ENCODE results near the gene ADIPOR2. TPM values are rescaled to one million over a fixed set of nuclear protein-coding genes. Genes with fewer than 3 reads are reported as not detected.
A peak's percentile ranks its signal among the peaks of the same experiment; 100 is the strongest.
"Not testable (repeated sequence)": the region's sequence is repeated elsewhere in the genome, so short reads cannot be mapped to it uniquely, and the experiment has no call there.

Gene ADIPOR2
- total RNA-seq, 1 experiment from 2014 or later, result 33.9 TPM

DNA sequence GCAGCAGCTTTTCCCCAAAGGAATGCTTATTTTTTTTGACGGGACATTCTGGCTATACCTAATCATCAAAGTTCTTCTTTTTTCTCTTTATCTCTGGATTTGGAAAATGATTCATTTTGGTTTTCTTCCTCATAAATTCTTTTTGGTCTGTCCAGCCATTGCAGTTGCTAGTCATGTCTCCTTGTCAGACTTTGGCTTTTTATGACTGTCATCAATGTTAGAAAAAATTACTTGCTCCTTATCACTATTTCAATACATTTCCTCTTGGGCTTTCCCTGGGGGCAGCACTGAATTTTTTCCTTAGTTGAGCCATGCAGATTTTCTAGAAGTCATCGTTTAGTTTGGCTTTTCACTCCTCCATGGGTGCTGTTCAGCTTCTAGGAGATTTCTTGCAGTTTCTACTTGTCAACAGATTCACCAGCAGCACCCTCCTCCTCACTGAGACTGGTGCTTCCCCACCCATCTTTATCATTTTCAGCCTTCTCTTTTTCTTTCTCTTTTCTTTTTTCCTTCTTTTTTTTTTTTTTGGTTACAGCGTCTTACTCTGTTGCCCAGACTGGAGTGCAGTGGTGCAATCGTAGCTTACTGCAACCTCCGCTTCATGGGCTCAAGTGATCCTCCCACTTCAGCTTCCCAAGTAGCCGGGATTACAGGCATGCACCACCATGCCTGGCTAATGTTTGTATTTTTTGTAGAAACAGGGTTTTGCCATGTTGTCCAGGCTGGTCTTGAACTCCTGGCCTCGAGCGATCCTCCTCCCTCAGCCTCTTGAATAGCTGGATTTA is 5.2 kb downstream of the ADIPOR2 start:
- in situ Hi-C loops (cut with HindIII; ENCODE audit: low pct_unique_long_range_greater_than_20kb, low sequenced_read_pairs), result no loop called here
- no peak for DNase-seq (ENCODE audit: low read depth)

- no peak for DNase-seq (ENCODE audit: low read depth)
- in situ Hi-C loops (cut with HindIII; ENCODE audit: low pct_unique_long_range_greater_than_20kb, low sequenced_read_pairs), result no loop called here
Measured at GRCh38 chr12:1696800-1697199, 5.9 kb downstream of the ADIPOR2 start.

DNA sequence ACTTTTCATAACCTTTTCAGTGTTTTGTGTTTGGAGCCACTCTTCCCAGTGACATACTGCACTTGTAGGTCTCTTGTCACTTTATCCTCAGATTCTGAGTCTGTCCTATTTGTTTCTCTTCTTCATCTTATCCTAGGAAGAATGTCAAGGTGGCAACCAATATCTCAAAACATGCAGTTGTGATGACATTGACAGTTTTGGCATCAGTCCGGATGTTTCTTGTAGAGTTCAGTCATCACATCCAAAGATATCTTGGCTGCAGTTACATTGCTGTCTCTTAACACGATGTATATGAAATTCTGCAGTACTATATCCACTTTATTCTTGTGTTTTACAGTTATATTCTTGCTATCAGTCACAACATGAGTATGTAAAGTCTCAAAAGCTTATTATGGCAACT is 6.4 kb downstream of the ADIPOR2 start:
- DNase-seq (ENCODE audit: low read depth), result no peak
- in situ Hi-C loops (cut with HindIII; ENCODE audit: low pct_unique_long_range_greater_than_20kb, low sequenced_read_pairs), result no loop called here

DNA sequence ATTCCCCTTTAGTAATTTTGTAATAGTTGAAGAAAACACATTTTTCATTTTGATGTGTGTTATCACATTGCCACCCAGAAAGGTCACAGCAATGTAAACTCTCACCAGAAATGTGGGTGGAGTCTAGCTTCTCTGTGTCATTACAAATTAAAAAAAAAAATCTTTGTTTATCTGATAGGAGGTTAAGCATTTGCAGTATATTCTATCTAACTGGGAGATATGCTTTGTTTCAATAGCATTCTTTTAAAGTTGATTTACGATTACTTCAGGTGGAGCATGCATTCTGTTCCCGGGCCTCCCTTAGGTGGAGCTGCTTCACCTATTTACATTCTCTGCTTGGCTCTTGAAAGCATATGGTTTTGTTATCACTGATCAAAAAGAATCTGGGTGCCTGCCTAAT is 7.8 kb downstream of the ADIPOR2 start:
- DNase-seq (ENCODE audit: low read depth), result peak; percentile 5
- in situ Hi-C loops (cut with HindIII; ENCODE audit: low pct_unique_long_range_greater_than_20kb, low sequenced_read_pairs), result no loop called here

DNA sequence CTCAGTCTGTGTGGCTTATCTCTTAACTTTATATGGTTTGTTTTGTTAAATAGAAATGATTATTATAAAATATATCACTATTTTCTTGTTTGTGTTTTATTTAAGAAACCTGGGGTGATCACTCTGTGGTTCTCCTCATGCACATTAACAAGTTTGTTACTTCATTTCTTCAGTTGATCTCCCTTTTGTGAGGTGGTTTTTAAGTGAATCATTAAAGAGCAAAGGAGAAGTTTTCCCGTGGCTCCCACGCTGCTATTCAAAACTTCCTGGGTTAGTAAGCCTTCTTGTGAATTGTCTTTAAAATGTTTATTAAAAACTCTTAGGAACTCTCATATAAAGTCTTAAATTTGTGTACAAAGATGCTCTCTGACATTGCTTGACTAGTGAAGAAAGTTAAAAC is 11.8 kb downstream of the ADIPOR2 start:
- in situ Hi-C loops (cut with HindIII; ENCODE audit: low pct_unique_long_range_greater_than_20kb, low sequenced_read_pairs), result no loop called here

DNA sequence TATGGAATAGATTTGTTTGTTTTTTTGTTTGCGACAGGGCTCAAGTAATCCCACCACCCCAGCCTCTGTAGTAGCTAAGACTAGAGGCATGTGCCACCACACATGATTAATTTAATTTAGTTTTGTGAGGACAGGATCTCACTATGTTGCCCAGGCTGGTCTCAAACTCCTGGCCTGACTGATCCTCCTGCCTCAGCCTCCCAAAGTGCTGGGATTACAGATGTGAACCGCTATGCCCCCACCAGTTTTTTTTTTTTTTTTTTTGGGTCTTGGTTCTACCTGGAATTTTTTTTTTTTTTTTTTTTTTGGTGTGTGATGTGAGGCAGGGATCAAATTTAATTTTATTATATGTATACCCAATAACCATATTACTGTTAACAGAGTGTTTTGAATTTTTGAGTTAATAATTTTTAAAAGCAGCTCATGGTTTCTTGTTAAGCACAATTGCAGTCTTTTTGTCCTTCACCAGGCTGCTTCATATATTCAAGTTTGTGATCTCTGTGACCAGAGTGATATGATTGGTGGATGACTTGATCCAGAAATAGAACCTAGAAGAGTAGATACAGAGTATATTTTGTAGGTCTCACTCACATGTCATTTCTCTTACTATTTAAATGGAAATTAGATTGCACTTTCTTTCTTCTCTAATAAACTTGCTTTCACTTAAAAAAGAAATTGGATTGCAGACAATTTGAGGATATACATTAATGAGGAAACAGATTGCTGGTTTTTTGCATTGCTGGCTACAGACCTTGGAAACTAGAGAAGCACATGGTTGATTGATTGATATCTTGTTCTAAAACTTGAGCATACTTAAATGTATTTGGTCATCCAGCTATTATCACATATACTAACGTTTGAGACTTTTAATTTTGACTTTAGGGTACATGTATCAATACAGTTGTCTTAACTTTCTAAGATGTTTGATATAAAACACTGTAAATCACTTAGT is 13.2 kb downstream of the ADIPOR2 start:
- DNase-seq (ENCODE audit: low read depth), result no peak
- in situ Hi-C loops (cut with HindIII; ENCODE audit: low pct_unique_long_range_greater_than_20kb, low sequenced_read_pairs), result no loop called here

More for the DNA sequence above, 11.8 kb downstream of the ADIPOR2 start:
- DNase-seq (ENCODE audit: low read depth), result no peak

DNA sequence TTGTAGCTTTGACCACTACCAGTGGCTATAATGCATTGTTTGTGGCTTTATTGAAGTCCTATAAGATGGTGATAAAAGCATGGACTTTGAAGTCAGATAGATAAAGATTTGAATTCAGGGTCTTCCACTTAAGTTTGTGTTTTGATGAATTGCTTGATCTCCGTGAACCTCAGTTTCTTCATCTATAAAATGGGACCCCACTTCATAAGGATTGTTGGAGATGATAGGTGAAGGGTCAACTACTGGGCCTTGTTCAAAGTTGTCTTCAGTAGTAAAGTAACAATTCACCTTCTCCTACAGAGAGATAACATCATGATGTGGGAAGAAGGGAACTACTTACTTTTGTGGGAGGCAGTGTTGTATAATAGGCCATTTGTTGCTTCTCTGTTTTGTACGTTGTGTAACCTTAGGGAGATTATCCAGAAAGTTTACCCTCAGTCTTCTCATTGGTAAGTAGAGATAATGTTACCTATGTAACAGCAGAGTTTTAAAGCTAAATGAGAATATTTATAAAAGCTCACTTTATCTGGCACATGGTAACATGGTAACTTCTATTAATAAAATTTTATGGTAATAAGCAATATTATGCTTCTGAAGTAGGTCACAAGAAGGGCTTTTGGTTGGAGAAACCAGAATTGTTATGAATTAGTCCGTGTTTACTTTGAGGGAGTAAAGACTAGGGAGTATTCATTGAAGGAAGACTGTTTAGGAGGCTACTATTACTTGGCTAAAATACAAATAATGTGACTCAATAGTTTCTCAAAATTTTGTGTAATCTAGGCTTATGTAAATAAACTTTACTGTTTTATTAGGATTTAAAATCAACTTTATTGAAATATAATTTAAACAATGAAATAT is 15.1 kb downstream of the ADIPOR2 start:
- DNase-seq (ENCODE audit: low read depth), result no peak

GRCh38 chr12:1706632-1706980 is 15.7 kb downstream of the ADIPOR2 start:
- no peak for DNase-seq (ENCODE audit: low read depth)
- in situ Hi-C loops (cut with HindIII; ENCODE audit: low pct_unique_long_range_greater_than_20kb, low sequenced_read_pairs), result no loop called here

More for the DNA sequence above, 15.1 kb downstream of the ADIPOR2 start:
- in situ Hi-C loops (cut with HindIII; ENCODE audit: low pct_unique_long_range_greater_than_20kb, low sequenced_read_pairs), result no loop called here

DNA sequence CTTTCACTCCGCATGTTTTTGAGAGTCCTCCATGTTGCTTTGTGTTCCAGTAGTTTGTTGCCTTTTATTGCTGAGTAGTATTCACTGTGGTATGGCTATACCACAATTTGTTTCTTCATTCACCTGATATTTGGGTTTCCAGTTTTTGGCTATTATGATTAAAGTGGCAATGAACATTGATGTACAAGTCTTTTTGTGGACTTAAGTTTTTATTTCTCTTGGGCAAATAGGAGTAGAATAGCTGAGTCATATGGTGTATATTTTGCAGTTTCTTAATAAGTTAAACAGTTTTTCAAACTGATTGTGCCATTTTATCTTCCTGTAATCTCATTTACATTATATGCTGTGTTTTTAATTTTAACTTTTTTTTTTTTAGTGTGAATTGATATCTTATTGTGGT is 16.2 kb downstream of the ADIPOR2 start:
- in situ Hi-C loops (cut with HindIII; ENCODE audit: low pct_unique_long_range_greater_than_20kb, low sequenced_read_pairs), result no loop called here
- no peak for DNase-seq (ENCODE audit: low read depth)

DNA sequence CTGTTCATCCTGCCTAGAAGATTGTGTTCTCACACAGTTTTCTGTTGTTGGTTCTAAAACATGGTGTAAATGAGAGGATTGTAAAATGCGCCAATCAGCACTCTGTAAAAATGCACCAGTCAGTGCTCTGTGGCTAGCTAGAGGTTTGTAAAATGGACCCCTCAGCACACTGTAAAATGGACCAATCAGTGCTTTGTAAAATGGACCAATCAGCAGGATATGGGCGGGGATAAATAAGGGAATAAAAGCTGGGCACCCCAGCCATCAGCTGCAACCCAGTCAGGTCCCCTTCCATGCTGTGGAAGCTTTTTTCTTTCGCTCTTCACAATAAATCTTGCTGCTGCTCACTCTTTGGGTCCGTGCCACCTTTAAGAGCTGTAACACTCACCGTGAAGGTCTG is 19.1 kb downstream of the ADIPOR2 start:
- in situ Hi-C loops (cut with HindIII; ENCODE audit: low pct_unique_long_range_greater_than_20kb, low sequenced_read_pairs); DNase-seq (ENCODE audit: low read depth): not testable (repeated sequence)

GRCh38 chr12:1710870-1711269 is 20.0 kb downstream of the ADIPOR2 start:
- DNase-seq (ENCODE audit: low read depth); in situ Hi-C loops (cut with HindIII; ENCODE audit: low pct_unique_long_range_greater_than_20kb, low sequenced_read_pairs): not testable (repeated sequence)

DNA sequence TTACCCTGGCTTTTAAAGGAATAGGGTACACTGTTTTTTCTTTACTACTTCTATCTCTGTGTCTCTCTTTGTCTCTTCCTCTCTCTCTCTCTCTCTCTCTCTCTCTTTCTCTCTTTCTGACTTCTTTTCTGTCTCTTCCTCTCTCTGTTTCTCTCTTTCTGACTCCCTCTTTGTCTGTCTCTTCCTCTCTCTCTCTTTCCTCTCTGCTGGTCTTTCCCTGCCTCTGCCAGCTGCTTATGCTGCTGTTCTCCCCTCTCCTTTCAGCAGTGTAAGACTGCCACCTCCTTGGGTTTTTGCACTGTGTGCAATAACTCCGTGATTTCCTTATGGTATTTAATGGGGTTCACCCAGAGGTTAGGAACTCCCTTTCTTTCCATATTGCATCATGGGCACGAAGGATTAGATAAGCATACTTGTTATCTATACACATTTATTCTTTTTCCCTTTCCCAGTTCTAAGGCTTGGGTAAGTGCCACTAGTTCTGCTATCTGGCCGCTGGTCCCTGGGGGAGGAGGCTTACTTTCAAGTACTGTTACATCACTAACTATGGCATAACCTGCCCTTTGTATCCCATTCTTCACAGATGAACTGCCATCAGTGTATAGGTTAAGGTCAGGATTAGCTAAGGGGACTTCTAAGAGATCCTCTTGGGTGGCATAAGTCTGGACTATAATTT is 20.8 kb downstream of the ADIPOR2 start:
- DNase-seq (ENCODE audit: low read depth); in situ Hi-C loops (cut with HindIII; ENCODE audit: low pct_unique_long_range_greater_than_20kb, low sequenced_read_pairs): not testable (repeated sequence)

- in situ Hi-C loops (cut with HindIII; ENCODE audit: low pct_unique_long_range_greater_than_20kb, low sequenced_read_pairs); DNase-seq (ENCODE audit: low read depth): not testable (repeated sequence)
Measured at GRCh38 chr12:1712305-1712704, 21.4 kb downstream of the ADIPOR2 start.

DNA sequence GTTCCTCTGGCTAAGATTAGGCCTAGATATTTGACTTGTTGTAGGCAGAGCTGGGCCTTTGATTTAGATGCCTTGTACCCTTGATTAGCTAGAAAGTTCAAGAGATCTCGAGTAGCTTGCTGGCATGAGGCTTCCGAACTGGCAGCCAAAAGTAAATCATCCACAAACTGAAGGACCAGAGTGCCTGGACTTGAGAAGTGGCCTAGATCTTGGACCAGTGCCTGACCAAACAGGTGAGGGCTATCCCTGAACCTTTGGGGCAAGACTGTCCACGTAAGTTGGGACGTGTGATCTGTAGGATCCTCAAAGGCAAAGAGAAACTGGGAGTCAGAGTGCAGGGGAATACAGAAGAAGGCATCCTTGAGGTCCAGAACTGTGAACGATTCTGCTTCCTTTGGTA is 22.0 kb downstream of the ADIPOR2 start:
- DNase-seq (ENCODE audit: low read depth); in situ Hi-C loops (cut with HindIII; ENCODE audit: low pct_unique_long_range_greater_than_20kb, low sequenced_read_pairs): not testable (repeated sequence)

DNA sequence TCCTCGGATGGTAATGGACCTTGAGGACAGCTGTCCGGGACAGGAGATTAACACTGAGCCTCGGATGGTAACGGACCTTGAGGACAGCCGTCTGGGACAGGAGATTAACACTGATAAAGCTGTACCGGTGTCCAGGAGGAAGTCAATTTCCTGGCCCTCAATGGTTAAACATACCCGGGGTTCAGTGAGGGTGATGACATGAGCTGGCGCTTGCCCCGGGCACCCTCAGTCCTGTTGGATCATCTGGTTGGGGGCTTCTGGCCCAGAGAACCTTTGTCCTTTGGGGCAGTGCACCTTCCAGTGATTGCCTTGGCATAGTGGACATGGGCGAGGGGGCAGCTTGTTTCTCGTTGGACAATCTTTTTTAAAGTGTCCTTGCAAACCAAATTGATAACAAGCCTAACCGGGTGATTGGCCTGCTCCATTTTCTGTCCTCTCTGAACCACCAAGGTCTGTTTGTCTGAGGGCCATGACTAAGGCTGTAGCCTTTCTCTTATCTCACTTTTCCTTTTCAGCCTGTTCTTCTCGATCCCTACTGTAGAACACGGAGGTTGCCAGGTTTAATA is 23.0 kb downstream of the ADIPOR2 start:
- DNase-seq (ENCODE audit: low read depth); in situ Hi-C loops (cut with HindIII; ENCODE audit: low pct_unique_long_range_greater_than_20kb, low sequenced_read_pairs): not testable (repeated sequence)

- DNase-seq (ENCODE audit: low read depth), result peak; percentile 15
- in situ Hi-C loops (cut with HindIII; ENCODE audit: low pct_unique_long_range_greater_than_20kb, low sequenced_read_pairs), result not testable (repeated sequence)
Measured at GRCh38 chr12:1715459-1715858, 24.6 kb downstream of the ADIPOR2 start.

DNA sequence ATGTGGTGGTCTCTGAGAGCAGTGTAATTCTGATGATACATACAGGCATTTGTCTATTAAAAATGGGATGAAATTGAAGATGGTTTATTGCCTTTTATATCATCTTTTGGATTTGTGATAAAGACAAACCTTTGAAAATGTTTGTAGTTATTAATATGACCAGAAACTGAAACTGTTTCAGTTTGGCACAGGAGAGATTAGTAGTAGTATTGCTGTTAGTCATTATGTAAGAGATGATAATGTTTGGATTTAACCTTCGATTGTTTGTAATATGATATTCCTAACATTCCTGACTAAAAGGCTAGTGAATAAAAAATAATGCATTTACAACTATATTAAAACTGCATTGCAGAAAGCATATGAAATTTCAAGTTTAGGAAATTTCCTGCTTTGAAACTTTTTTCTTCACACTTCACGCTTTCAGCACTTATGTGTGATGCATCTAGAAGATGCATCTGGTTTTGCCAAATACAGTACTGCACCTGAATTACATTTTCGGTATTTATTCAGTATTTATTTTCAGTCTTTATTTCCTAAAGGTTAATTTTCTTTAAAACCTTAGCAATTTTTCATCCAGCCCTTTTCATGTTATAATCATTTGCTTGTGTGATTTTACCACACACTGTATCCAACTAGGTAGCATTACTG is 25.5 kb downstream of the ADIPOR2 start:
- in situ Hi-C loops (cut with HindIII; ENCODE audit: low pct_unique_long_range_greater_than_20kb, low sequenced_read_pairs), result no loop called here
- no peak for DNase-seq (ENCODE audit: low read depth)

Measured in Caki2 (cell line).